Endothelial cell of umbilical vein (primary cell): ENCODE measurements around the gene MGST3. TPM values are rescaled to one million over a fixed set of nuclear protein-coding genes. Genes with fewer than 3 reads are reported as not detected.

ENCODE experiments used
- BruUV-seq: library from RNA; stranded (reverse); fragments of 400-500 nt; replicated peaks from 2 replicates; lab custom pipeline; 2021; lab: Mats Ljungman, UMichigan
- CTCF ChIA-PET: fragments of 300-600, 350-600 bp; sonication (Branson Sonifier 250); formaldehyde crosslinking; loops from one replicate; lab custom pipeline; 2021; ENCODE audit warnings: antibody characterized with exemption, inconsistent platforms; lab: Charles Lee
- POLR2A ChIA-PET: fragments of 300-600, 350-600 bp; sonication (Branson Sonifier 250); formaldehyde crosslinking; loops from one replicate; lab custom pipeline; 2021; ENCODE audit warnings: antibody characterized with exemption, inconsistent platforms; lab: Charles Lee
- DNase-seq: peaks from one replicate; pipeline ENCODE4 v3.0.0-alpha.2; 2011; ENCODE audit warnings: low read depth, low spot score
- FAIRE-seq: peaks from 2 replicates; lab custom pipeline; 2011; peaks lifted over from hg19 to GRCh38; lab: Jason Lieb, UNC
- H2AFZ ChIP-seq: 2 replicates; pipeline ENCODE4 v1.6.0; 2012; ENCODE audit warnings: low read depth, low read length, control low read depth, inconsistent platforms
- H3K27ac ChIP-seq: 2 replicates; pipeline ENCODE4 v1.5.1; 2011; ENCODE audit warnings: low read depth, mild to moderate bottlenecking, control low read depth, low read length, moderate library complexity; ENCODE audit not compliant: insufficient read depth
- H3K27me3 ChIP-seq, 2 experiments: 2 replicates each; pipeline versions ENCODE4 v1.6.0 to v1.6.1; 2011; ENCODE audit warnings: low read length in 2 of 2, mixed read lengths in 1 of 2; ENCODE audit not compliant: control insufficient read depth in 2 of 2, insufficient read depth in 2 of 2
- H3K36me3 ChIP-seq, 2 experiments: 2 replicates in 1 of 2; 3 replicates in 1 of 2; pipeline ENCODE4 v1.5.1; 2011; ENCODE audit warnings: low read length in 2 of 2, mild to moderate bottlenecking in 1 of 2, moderate library complexity in 1 of 2; ENCODE audit not compliant: control insufficient read depth in 2 of 2, insufficient read depth in 2 of 2; ENCODE audit errors: extremely low read depth in 1 of 2
- H3K4me1 ChIP-seq: 3 replicates; pipeline ENCODE4 v1.5.1; 2011; ENCODE audit warnings: mild to moderate bottlenecking, low read length; ENCODE audit not compliant: control insufficient read depth, insufficient read depth; ENCODE audit errors: extremely low read depth
- H3K4me2 ChIP-seq: 2 replicates; pipeline ENCODE4 v1.6.1; 2011; ENCODE audit warnings: low read length, control low read depth, mixed read lengths; ENCODE audit not compliant: insufficient read depth
- H3K4me3 ChIP-seq, 3 experiments: fragments of 200-600 bp in 1 of 3; sonication (generic), shearing (Covaris generic) in 1 of 3; replicated peaks in 1 of 3; 2 replicates each; pipeline ENCODE4 v1.5.1; 2011 to 2016; ENCODE audit warnings: control low read depth in 3 of 3, low read length in 3 of 3, mild to moderate bottlenecking in 2 of 3, inconsistent platforms in 1 of 3, low read depth in 1 of 3, moderate library complexity in 1 of 3; ENCODE audit not compliant: insufficient read depth in 1 of 3
- H3K79me2 ChIP-seq: 2 replicates; pipeline ENCODE4 v1.6.0; 2012; ENCODE audit warnings: low read length, inconsistent platforms; ENCODE audit not compliant: control insufficient read depth, insufficient read depth
- H3K9ac ChIP-seq: replicated peaks from 2 replicates; pipeline ENCODE3; 2011; ENCODE audit warnings: low read length, control low read depth; ENCODE audit not compliant: insufficient read depth; ENCODE audit errors: extremely low read depth
- H3K9me1 ChIP-seq: replicated peaks from 3 replicates; pipeline ENCODE4 v1.6.0; 2011; ENCODE audit warnings: mild to moderate bottlenecking, low read length; ENCODE audit not compliant: control insufficient read depth, insufficient read depth; ENCODE audit errors: extremely low read depth
- H3K9me3 ChIP-seq: replicated peaks from 2 replicates; pipeline ENCODE4 v1.5.1; 2012; ENCODE audit warnings: low read length, inconsistent platforms; ENCODE audit not compliant: control insufficient read depth, insufficient read depth
- H4K20me1 ChIP-seq: replicated peaks from 2 replicates; pipeline ENCODE3; 2011; ENCODE audit warnings: mild to moderate bottlenecking, low read length; ENCODE audit not compliant: control insufficient read depth, insufficient read depth; ENCODE audit errors: extremely low read depth
- FOS ChIP-seq: IDR thresholded peaks from 2 replicates; pipeline ENCODE4 v1.6.1; 2011; ENCODE audit warnings: mild to moderate bottlenecking, low read length, moderate library complexity, borderline replicate concordance; ENCODE audit not compliant: insufficient read depth
- GATA2 ChIP-seq: IDR thresholded peaks from 2 replicates; pipeline ENCODE4 v1.7.0; 2011; ENCODE audit warnings: low read depth, mild to moderate bottlenecking, moderate library complexity, mixed read lengths, low read length; ENCODE audit not compliant: insufficient read length, insufficient read depth
- JUN ChIP-seq: IDR thresholded peaks from 2 replicates; pipeline ENCODE4 v1.6.1; 2011; ENCODE audit warnings: borderline replicate concordance, low read depth; ENCODE audit not compliant: insufficient read length, insufficient read depth
- MYC ChIP-seq: IDR thresholded peaks from one replicate; pipeline ENCODE4 v1.6.1; 2011; ENCODE audit warnings: mild to moderate bottlenecking, low read depth, low read length
- POLR2A ChIP-seq: IDR thresholded peaks from 2 replicates; pipeline ENCODE4 v1.6.1; 2012; ENCODE audit warnings: low read depth, mild to moderate bottlenecking, control low read depth, low read length
- POLR2AphosphoS5 ChIP-seq: IDR thresholded peaks from 2 replicates; pipeline ENCODE4 v1.6.1; 2012; ENCODE audit warnings: low read depth, mild to moderate bottlenecking, control low read depth, low read length, moderate library complexity; ENCODE audit not compliant: insufficient read depth
- dilution Hi-C: fragments of 300-500 bp; cut with MboI; formaldehyde crosslinking; loops from one replicate; pipeline ENCODE4 v1.15.0; 2019; ENCODE audit warnings: low sequenced_read_pairs; ENCODE audit not compliant: extremely low pct_ligation_motif_present
- intact Hi-C: fragments of 100-400 bp; cut with micrococcal nuclease; formaldehyde crosslinking; loops from one replicate; pipeline ENCODE4 v1.10.0; 2022
- polyA plus RNA-seq, 4 experiments: library from polyadenylated mRNA; depleted of rRNA in 3 of 4; stranded (reverse) in 3 of 4; unstranded in 1 of 4; fragments of >200 nt; gene quantifications; 2 replicates each; pipeline versions ENCODE4 v1.2.1 to v1.2.3, GENCODE V29; 2011 to 2012; ENCODE audit warnings: missing spikeins in 1 of 4
- total RNA-seq: library from RNA; stranded (reverse); gene quantifications from 2 replicates; pipeline ENCODE4 v1.2.3, GENCODE V29; 2021
- TF ChIP-seq, protein P1 (sequence below), 2 donors: IDR thresholded peaks; 1 replicate in 1 of 2; 2 replicates in 1 of 2; pipeline ENCODE4 v1.5.1; 2011; ENCODE audit warnings: low read length in 2 of 2, mild to moderate bottlenecking in 2 of 2, moderate library complexity in 2 of 2, control low read depth in 1 of 2, inconsistent platforms in 1 of 2, low read depth in 1 of 2; ENCODE audit not compliant: insufficient read depth in 1 of 2; ENCODE audit errors: extremely low read depth in 1 of 2
- TF ChIP-seq, protein P2 (sequence below): IDR thresholded peaks from 2 replicates; pipeline ENCODE4 v1.6.1; 2011; ENCODE audit not compliant: insufficient read depth, insufficient read length

The MGST3 gene
- total and polyA plus RNA-seq, 2 donors (not counting 3 experiments of a cell fraction or from before 2014, with no cell fraction given) = 164 to 288 TPM

DNA sequence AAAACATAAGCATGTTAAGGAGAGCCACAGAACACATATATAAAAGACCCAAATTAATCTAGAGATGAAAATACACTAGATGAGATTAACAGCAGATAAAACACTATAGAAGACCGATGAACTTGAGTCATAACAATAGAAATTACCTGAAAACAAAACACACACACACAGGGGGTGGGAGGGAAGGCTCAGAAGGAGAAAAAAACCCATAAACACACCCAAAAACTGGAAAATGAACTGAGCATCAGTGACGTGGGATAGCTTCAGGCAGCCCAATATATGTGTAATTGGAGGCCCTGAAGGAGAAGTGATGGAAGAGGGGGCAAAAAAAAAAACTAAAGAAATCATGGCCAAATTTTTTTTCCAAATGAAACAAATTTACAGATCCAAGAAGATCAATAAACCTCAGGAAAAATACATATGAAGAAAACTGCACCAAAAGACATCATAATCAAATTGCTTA, 56.0 kb downstream of the MGST3 start:
- intact Hi-C loops (no loop called here), dilution Hi-C loops (no loop called here)
- Histone ChIP-seq H3K27me3 (no peaks in the 10 kb centered on the region), H3K4me1 (no peaks in the 10 kb centered on the region), H3K27ac (no peak overlapping the region), H3K36me3 (peaks cover 5 to 6% of the 10 kb centered on the region in 2 experiments), H3K4me2 (no peak overlapping the region), H3K9ac (no peak overlapping the region), H3K79me2 (peaks cover 21% of the 10 kb centered on the region), H2AFZ (no peak overlapping the region), H4K20me1 (no peaks in the 10 kb centered on the region), H3K9me3 (no peaks in the 10 kb centered on the region), H3K9me1 (no peaks in the 10 kb centered on the region), H3K4me3 (no peak overlapping the region)
- FAIRE-seq (no peak), DNase-seq (no peak)
- no TSS peak for BruUV-seq
- ChIA-PET CTCF (interaction anchor here (1.0 to 1.5 kb wide), 2 partner anchors 8 to 226 kb away, joined by 3 to 4 read pairs; no protein-coding TSS in a partner anchor), POLR2A (no interaction called here)
- TF ChIP-seq POLR2AphosphoS5 = no peak
- TF ChIP-seq, protein P1, sequence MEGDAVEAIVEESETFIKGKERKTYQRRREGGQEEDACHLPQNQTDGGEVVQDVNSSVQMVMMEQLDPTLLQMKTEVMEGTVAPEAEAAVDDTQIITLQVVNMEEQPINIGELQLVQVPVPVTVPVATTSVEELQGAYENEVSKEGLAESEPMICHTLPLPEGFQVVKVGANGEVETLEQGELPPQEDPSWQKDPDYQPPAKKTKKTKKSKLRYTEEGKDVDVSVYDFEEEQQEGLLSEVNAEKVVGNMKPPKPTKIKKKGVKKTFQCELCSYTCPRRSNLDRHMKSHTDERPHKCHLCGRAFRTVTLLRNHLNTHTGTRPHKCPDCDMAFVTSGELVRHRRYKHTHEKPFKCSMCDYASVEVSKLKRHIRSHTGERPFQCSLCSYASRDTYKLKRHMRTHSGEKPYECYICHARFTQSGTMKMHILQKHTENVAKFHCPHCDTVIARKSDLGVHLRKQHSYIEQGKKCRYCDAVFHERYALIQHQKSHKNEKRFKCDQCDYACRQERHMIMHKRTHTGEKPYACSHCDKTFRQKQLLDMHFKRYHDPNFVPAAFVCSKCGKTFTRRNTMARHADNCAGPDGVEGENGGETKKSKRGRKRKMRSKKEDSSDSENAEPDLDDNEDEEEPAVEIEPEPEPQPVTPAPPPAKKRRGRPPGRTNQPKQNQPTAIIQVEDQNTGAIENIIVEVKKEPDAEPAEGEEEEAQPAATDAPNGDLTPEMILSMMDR (IDR thresholded peaks at IDR 0.05; ENCODE audit: extremely low read depth in 1 of 2, insufficient read depth in 1 of 2, low read depth in 1 of 2, low read length in 2 of 2) = no peak
- no peak for TF ChIP-seq FOS
- TF ChIP-seq, protein P2, sequence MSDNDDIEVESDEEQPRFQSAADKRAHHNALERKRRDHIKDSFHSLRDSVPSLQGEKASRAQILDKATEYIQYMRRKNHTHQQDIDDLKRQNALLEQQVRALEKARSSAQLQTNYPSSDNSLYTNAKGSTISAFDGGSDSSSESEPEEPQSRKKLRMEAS = no peak
- TF ChIP-seq GATA2 = no peak
- no peak for TF ChIP-seq JUN
- no peak for TF ChIP-seq MYC
- TF ChIP-seq POLR2A = no peak
